Stimulated activated CD8-positive, alpha-beta memory T cell treated with anti-CD3 and anti-CD28 coated beads, Interleukin-2, amount 100 ng/mL, for 48 hours (primary cell): ENCODE results near the gene KDM2B.

ENCODE experiments used
- DNase-seq, 2 donors: peaks; one replicate each; pipeline ENCODE4 v3.0.0-alpha.2; 2020; ENCODE audit warnings: low read depth in 2 of 2

KDM2B gene

DNA sequence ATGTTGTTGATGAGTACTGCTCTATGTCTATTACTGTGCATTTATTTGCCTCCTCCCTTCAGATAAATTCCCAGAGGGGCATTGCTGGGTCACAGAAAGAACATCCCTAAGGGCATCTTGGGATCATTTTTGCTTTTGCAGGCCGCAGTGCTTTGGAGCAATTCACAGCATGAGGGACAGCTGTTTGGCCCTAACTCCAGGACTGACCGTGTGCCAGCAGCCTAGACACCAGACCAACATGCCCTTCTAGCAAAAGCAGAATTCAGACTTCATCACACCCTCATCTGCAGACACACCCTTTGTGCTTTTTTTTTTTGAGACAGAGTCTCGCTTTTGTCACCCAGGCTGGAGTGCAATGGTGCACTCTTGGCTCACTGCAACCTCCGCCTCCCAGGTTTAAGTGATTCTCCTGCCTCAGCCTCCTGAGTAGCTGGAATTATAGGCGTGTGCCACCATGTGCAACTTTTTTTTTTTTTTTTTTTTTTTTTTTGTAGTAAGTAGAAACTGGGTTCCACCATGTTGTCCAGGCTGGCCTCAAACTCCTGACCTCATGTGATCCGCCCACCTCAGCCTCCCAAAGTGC, 149.9 kb downstream of the KDM2B start:
- no peak for DNase-seq

DNA sequence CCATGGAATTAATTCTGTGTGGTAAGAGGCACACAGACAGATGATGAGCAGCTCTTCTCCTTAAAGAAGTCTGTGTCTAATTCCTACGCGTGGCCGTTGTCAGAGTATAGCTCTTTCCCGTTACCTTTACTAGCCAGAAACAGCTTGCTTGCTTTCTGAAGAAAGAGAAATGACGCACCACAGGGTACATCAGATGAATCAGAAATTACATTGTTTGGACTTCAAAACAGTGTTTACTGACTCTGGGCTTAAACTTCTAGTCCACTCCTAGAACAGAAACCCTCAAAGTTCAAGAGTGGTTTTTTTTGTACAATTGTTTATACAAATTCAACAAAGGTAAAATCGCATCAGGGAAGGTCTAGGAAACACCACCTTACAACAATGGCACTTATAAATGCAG, 151.9 kb downstream of the KDM2B start:
- DNase-seq = no peak

DNA sequence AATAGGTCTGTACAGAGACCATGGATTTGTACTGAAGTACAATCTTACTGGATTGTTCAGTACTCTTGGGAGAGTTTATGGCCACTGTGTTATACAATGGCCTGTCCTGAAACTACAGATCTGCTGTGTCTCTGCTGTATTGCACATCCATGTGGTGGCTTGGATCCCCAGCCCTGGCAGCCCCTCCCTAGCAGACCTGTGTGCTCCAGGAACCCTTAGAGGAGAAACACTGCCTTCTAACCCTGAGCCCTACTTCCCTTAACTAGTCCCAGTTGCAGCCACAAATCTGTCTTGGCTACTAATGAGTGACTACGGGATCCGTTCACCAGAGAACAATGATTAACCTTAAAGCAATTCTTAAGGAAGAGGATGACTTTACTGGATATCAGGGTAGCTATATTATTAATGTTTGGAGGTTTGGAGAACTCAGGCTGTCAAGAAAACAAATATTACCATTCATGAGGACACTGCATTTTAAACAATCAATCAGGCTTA, 153.2 kb downstream of the KDM2B start:
- DNase-seq = no peak

DNA sequence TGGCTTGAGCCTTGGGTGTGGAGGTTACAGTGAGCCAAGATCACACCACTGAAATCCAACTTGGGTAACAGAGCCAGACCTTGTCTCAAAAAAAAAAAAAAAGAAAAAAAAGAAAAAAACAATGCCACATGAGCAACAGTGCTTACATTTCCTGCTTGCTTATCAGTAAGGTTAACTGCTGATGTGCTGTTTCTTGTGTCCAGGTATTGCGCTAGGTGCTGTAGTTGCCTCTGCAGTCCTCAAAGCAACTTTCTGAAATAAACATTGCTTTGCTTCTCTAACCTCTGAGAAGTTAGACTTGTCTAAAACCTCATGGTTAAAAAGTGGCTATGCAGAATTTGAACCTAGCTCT, 156.2 kb downstream of the KDM2B start:
- DNase-seq = no peak

DNA sequence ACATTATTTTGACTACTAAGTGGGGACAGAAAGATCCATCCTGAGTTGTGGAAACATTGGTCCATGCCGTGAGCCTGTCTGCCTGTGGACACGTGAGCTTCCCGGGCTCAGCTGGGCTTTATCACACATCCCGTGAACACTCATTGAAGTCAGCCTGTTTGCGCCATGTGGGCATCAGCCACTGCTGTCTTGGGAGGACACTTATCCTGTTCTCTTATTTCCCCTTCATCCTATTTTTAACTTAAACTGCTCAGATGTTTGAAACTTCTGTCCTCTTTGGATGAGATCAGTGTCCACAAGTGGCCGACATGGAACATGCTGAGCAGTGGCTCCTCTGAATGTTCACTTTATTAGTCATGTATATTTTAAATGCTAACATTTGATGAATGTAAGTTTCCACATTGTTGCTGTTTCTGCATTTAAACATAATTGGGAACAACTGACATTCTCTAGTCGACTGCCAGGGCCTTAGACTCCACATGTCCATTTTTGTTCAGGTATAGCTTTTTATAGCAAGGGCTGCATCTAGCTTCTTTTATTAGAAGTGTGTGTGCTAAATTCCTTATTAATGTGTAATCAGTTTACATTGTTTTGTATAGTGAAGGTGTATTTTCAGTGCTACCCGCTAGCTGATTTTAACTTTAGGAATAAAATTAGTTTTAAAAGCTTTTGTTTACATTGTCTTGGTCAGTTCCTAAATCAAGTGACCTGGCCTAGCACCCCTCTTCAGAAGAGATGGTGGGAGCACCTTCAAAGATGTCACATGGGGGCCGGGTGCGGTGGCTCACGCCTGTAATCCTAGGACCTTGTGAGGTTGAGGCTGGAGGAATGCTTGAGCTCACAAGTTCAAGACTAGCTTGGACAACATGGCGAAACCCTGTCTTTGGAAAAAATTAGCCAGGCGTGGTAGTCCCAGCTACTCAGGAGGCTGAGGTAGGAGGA, 156.9 kb downstream of the KDM2B start:
- DNase-seq = no peak

DNA sequence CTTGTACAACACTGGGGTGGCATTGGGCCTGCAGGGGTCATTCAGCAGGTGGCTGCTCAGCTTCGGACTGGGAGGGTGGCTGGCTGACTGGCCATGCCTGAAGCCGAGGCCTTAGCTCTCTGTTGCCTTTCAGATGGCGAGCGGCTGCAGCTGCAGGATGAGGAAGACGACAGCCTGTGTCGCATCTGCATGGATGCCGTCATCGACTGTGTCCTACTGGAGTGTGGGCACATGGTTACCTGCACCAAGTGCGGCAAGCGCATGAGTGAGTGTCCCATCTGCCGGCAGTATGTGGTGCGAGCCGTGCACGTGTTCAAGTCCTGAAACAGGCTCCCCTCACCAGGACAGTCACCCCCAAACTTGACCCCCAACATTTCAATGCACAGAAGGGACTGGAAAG, 157.6 kb downstream of the KDM2B start:
- DNase-seq = no peak

DNA sequence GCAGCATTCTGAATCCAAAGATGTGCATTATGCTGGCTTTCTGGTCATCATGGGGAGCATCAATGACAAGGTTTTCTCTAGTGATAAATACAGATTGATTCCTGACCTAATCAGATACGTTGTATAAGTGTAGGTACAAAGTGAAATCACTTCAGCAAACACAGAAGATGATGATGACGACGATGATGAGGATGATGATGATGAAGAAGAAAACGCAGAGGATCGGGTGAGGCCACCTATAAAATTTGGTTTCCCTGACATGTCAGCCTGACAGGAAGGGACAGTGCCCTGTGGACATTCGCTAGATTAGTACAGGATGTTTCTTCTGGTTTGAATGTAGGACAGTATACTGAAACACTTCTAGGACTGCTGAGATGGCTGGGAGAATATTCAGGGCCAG, 160.7 kb downstream of the KDM2B start:
- no peak for DNase-seq

DNA sequence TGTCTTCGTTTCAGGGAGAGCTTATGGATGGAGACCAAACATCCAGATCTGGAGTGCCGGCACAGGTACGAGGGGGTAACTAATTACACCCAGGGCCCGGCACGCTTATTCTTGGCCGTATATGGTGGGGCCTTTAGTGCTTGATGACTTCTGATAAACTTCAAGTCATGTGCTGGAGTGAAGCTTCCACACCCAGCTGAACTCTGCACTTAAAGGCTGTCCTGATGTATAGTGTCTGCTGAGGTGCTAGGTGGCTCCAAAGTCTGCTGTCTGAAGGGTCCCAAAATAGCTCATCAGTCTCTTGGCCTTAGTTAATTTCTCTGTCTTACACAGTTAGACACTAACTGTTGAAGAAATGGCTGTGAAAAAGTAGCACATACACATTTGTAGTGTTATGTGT, 163.0 kb downstream of the KDM2B start:
- DNase-seq = no peak

DNA sequence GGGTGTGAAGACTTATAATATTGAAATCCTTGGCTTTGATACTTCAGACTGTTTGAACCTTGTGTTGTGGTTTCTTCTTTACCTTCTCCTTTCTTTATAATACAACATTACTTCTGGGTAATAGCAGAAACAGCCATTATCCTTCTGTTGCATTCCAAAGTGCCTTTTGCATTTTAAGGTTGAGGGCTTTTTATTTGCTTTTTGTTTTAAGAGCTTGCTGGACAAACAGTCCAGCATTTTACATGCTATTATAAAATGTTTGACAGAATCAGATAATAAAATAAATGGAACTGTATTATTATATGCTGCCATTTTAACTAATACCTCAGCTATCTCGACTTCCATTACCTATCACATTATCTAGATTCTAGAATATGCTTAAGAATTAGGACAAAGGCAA, 166.9 kb downstream of the KDM2B start:
- DNase-seq = no peak

DNA sequence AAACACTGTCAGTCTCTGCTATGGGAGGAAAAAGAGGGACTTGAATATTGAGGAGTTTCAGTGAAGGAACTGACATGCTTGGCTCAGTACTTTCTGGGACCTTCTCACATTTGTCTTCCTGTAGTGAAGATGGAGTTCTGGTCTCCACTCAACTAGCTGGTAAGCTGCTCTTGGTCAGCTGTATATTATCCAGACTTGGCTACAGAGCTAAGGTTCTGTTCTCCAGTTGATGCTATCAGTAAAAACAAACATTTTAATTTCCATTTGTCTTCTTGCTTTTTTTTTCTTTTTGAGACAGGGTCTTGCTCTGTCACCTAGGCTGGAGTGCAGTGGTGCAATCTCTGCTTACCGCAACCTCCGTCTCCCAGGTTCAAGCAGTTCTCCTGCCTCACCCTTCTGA, 175.6 kb downstream of the KDM2B start:
- no peak for DNase-seq

DNA sequence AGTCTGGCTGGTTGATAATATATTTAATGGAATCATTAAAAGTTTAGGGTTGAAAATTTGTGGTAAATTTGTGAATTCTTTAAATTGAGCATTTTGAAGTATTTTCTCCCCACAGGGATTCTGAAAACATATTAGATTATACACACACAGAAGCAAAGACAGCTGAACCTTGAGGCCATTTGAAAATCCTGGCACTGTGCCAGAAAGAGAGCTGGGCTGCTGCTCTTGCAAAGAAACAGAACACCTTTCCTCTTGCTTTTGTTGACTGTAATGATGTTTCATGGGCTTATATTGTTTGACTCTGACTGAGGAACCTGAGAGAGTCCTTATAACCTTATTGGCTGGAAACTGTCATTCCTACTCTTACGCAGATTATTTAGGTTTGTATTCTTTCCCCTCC, 176.1 kb downstream of the KDM2B start:
- no peak for DNase-seq

DNA sequence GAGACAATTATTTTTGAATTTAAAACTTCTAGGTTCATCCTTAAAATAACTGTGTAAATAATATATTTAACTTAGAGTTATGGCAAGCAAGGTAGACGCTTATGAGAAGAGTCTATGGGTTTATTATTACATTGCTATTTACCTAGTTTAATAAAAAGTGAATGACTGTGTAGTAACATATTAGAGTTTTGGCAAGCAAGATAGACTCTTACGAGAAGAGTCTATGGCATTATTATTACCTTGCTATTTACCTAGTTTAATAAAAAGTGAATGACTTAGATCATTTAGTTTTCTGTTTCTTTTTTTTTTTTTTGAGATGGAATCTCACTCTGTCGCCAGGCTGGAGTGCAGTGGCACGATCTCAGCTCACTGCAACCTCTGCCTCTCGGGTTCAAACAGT, 177.1 kb downstream of the KDM2B start:
- no peak for DNase-seq

DNA sequence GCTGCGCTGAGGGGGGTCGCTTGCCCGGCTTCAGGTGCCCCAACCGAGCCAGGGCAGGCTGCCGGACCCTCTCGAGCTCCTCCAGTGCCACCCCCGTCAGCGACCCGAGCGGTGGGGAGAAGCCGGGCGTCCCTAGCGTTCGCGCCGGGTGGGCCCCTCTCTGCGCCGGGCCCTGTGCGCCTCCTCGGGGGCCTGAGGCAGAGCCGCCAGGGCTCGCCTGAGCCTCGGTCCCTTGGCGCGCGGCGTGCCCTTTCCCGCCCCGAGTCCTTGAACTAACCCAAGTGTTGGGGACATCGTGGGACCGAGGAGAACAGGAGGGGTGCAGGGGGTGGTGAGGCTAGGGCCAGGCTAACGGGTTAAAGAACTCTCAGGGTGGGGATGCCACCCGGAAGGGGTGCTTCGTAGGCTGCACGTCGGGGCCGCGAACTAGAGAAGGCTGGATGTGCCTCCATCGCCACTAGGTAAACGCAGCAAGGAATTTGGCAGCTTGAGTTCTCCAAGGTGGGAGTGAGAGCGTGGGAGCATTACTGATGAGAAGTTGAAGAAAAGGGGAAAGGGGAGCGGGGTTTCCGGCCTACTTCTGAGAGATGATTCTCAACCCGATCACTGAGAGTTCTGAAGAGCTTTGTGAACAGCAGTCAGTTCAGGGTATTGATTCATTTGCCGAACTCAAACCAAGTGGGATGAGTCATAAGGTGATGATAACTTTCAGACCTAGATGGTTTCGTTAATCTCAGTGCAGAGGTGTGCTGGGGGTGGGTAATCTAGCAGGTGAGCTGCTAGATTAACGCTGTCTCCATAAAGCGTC, 180.3 kb downstream of the KDM2B start:
- DNase-seq = peak; percentile 16 to 39

DNA sequence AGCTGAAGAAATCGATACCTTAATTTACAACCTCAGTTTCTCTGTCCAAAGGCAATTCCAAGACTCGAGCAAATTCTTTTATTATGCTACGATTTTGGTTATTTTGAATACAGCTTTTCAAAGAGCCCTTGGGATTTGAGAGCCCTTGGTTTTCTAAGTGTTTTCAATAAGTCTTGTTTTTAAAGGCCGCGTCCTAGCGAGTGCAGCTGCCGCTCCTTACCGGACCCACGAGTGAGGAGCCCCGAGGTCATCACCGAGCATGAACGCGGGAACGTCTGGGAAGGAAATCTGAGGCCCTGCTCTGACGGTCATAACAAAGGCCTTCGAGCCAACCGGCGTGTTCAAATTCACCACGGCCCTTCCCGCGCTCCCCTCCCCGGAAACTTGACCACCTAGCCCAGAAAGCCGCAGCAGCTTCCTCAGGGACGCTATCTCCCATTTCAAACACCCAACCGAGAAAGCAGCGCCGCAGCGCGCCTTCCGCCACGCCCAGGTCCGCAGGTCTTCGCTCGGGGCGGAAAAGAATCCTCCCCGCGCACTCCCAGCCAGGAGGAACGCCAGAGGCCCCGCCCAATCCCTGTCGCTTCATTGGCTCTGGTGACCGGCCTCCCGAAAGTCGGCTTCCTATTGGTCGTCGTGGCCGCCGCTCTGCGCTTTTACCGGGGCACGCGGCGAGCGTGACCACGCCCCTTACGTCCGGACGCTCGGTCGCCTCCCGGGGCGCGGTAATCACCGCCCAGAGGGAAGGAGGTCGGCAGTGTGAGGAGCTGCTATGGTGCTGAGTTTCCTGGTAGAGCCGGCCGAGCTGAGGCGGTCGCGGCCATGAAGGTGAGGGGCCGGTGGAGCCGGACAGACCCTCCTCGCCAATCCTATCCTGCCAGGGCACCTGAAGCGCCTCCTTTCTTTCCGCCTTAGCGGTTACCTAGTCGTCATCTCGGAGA, 181.2 kb downstream of the KDM2B start, which contains the start of gene RNF34:
RNF34 (plus strand) TSS at position 728 of the 941 bp plus-strand sequence; CDS start at position 823, 95 bp downstream.
- peak; percentile 97 for DNase-seq

DNA sequence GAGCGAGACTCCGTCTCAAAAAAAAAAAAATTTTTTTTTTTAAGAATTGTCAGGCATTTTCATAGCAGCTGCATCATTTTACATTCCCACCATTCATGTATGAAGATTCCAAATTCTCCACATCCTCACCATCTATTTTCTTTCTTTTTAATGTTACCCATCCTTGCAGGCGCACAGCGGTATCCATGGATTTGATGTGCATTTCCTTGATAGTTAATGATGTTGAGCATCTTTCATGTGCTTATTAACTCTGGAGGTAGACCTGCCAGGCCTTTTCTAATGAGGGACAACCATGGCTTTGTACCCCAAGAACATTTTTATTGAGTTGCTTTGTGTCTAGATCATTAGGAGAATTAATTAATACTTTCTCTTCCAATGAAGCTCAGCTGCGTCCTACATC, 182.5 kb downstream of the KDM2B start:
- DNase-seq = no peak

DNA sequence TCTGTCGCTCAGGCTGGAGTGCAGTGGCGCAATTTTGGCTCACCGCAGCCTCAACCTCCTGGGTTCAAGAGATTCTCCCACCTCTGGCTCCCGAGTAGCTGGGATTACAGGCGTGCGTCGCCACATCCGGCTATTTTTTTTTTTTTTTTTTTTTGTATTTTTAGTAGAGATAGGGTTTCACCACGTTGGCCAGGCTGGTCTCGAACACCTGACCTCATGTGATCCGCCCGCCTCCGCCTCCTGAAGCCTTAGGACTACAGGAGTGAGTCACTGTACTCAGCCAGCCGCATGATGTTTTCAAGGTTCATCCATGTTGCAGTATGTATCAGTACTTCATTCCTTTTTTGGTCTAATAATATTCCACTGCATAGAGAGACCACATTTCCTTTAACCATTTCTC, 183.3 kb downstream of the KDM2B start:
- DNase-seq = no peak

DNA sequence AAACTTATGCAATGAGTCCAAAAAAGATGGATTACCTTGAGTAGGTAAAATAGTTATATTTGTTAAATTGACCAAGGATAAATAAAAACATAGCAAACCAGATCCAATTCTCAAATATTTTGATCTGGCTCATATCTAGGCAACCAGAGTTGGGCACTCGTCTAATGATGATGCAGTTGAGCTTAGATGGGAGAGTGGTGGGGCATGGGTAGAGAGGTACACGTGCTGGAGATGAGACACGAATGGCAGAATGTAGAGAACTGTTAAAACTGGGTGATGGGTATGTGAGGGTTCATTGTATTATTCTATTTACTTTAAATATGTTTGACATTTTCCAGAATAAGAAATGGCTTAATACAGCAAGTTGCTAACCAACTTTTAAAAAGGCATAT, 188.5 kb downstream of the KDM2B start:
- DNase-seq = no peak

DNA sequence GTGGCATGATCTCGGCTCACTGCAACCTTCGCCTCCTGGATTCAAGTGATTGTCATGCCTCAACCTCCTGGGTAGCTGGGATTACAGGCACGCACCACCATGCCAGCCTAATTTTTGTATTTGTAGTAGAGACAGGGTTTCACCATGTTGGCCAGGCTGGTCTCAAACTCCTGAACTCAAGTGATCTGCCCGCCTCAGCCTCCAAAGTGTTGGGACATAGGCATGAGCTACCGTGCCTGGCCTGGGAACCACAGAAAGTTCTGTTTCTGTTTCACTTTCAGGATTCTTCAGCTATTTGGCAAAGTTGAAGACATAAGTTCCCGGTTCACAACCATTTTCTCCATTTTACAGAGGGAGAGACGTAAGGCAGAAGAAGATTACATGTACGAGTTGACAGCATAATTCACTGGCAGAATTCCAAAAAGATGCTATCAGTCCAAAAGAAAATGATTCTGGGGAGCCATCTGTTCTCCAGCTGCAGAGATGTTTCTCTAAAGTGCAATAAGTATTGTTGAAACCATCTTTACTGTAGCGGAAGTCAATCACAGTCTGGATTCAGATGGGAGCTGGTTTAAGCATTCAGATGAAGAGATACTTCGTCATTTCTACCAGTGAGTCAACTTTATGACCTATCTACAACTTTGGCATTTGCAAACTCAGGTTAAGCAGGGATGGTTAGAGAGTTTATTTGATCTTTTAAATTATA, 189.1 kb downstream of the KDM2B start:
- DNase-seq = peak in 1 of 2 donors; percentile 26

DNA sequence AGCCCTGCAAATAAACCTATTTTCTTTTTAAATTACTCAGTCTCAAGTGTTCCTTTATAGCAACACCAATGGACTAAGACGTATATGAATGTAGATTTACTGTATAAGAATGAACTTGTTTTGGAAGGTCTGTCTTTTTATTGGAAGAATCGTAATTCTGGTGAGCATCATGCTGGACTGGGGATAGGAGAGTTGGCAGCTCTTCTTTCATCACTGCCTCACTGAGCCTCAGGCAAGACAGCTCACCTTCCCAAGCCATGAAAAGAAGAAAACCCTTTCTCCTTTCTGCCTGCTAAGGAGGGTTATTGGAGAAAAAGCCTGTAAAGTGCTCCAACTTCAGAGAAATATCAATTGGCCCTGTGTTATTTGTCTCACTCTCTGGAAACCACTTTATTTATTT, 190.0 kb downstream of the KDM2B start:
- no peak for DNase-seq

DNA sequence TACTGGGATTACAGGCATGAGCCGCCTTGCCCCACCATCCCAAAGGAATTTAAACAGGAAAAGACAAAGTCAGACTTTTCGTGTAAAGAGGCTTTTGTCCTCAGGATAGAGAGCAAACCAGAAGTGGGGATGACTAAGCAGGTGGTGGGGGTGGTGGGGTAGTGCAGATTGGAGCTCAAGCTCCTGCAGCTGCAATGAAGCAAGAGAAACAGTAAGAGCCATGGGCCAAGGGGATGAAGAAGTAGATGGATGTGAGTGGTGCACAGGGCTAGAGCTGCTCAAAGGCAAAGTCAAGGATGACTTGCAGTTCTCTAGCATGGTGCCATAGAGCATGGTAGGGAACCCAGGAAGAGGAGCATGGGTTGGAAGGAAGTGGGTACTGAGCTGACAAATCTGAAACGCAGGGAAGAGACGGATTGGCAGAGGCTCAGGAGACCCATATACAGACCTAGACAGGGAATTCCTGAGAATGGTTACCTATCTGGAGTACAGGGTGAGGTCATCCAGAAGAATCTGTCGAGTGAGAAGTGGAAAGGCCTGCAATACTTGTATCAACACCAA, 192.3 kb downstream of the KDM2B start:
- no peak for DNase-seq
